HG03442 (cell line): ENCODE results near the gene KCTD17.

ENCODE experiments used
- ATAC-seq: cut with Tn5 transposase; IDR thresholded peaks from one replicate; pipeline ENCODE4 v1.9.1; 2021; ENCODE audit warnings: mild to moderate bottlenecking, moderate library complexity; ENCODE audit not compliant: unreplicated experiment

The KCTD17 gene

DNA sequence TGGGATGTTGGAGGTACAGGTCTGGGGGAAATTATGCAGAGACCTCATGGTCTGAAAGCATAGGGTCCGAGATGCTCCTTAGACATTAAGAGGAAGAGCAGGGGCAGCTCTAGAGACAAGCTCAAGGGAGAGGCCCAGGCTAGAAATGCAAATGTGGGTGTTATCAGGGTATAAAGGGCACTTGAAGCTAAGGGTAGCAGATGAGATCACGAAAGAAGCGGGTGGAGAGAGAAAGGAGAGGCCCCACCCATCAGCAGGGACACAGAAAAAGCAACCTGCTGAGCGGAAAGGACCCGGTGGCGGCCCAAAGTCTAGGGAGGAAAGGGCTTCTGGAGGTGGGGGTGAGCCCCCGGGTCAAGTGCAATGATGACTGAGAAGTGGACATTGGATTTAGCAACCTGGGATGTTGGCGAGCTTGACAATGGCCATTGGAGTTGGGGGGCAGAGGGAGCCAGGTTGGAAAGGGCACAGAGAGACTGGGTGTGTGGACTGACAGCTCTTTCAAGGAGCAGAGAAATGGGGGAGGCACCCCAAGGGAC is 49.1 kb downstream of the KCTD17 start:
- ATAC-seq: no peak

- ATAC-seq: no peak
Measured at GRCh38 chr22:37101311-37102066, 49.9 kb downstream of the KCTD17 start.

DNA sequence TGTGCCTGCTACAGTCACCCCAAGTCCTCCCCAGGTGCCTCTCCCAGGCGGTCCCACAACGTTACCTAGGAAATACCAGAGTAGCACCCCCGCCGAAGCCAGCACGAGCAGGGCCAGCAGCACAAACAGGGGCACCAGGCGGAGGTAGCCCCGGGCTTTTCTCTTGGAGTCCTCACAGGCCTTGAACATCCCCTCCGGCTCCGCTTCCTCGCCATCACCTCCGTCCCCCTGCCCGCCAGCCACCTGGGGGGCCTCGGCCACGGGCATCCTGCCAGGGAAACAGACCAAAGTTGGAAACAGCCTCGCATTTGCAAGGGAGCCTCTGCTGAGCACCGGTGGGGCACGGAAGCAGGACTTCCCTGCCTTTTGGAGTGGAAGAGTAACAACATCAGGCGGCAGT is 51.6 kb downstream of the KCTD17 start:
- no peak for ATAC-seq

GRCh38 chr22:37103656-37104452 is 52.3 kb downstream of the KCTD17 start:
- ATAC-seq: no peak

GRCh38 chr22:37105154-37105553 is 53.6 kb downstream of the KCTD17 start:
- ATAC-seq: no peak

DNA sequence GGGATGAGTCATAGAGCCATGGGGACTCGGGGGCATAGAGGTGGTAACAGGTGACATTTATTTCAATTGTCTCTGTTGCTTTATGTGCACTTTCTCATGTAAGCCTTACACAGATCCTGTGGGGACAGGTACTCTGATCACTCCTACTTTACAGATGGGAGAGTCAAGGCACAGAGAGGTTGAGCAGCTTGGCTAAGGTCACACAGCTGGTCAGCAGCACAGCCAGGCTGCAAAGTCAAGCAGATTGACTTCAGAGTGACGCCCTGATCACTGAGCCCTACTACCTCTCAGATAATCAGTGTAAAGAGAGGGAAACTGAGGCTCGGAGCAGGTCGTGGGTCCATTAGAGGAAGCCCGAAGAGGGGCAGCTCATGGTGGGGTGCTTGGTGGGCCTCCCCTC is 54.4 kb downstream of the KCTD17 start:
- ATAC-seq: no peak

- no peak for ATAC-seq
Measured at GRCh38 chr22:37107816-37108621, 56.5 kb downstream of the KCTD17 start.

- ATAC-seq: no peak
Measured at GRCh38 chr22:37109242-37109917, 57.8 kb downstream of the KCTD17 start, which contains the start of gene TMPRSS6. TSS of gene TMPRSS6 (minus strand) at chr22:37109713. CDS start at chr22:37103417, 6,296 bp downstream.

DNA sequence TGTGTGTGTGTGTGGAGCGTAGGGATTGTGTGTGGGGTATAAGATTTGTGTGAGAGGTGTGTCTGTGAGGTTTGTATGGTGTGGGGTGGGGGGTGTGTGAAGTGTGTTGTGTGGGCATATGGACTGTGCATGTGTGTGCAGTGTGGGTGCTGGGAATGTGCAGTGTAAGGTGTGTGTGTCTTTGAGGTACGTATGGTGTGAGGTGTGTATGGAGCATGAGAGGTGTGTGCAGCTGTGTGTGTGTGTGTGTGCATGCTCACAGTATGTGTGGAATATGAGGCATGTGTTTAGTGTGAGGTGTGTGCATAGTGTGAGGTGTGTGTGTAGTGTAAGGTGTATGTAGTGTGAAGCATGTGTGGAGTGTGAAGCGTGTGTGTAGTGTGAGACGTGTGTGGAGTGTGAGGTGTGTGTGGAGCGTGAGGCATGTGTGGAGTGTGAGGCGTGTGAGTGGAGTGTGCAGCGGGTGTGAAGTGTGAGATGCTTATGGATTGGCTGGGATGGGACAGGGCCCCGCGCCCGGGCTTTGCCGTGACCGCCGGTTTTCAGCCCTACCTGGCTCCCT is 59.7 kb downstream of the KCTD17 start:
- no peak for ATAC-seq

GRCh38 chr22:37112084-37112728 is 60.7 kb downstream of the KCTD17 start:
- ATAC-seq: no peak
